Activated gamma-delta T cell treated with Interleukin-2 at 50 U/mL for 16 hours (primary cell): ENCODE data around the gene RBM34.
"Not testable (repeated sequence)": the region's sequence is repeated elsewhere in the genome, so short reads cannot be mapped to it uniquely, and the experiment has no call there.

Source experiments
- DNase-seq: peaks from one replicate; pipeline ENCODE4 v3.0.0-alpha.2; 2020

RBM34 gene, protein sequence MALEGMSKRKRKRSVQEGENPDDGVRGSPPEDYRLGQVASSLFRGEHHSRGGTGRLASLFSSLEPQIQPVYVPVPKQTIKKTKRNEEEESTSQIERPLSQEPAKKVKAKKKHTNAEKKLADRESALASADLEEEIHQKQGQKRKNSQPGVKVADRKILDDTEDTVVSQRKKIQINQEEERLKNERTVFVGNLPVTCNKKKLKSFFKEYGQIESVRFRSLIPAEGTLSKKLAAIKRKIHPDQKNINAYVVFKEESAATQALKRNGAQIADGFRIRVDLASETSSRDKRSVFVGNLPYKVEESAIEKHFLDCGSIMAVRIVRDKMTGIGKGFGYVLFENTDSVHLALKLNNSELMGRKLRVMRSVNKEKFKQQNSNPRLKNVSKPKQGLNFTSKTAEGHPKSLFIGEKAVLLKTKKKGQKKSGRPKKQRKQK

GRCh38 chr1:235160957-235161684 lies at the start of gene RBM34:
TSS of gene RBM34 (minus strand) at chr1:235161250. CDS start at chr1:235161226, 24 bp downstream.
- DNase-seq, result peak; percentile 92

DNA sequence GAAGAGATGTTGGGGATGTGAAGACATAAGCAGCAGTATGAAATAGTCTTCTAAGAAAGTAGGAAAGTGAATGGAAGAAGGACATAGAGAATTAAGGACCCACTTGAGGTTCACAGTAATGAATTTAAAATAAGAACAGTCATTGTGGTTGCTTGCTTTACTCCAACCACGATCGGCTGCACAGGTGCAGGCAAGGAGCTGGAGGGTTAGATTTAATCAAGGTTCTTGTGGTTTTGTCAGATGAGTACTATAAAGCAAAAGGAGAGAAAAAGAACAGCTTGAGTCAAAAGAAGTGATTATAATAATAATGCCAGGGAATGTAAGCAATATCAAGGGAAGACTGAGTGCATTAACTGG lies 46.1 kb upstream of the RBM34 start:
- peak; percentile 21 for DNase-seq

- no peak for DNase-seq
Measured at GRCh38 chr1:235206533-235207208, 45.6 kb upstream of the RBM34 start.

GRCh38 chr1:235205687-235206086 lies 44.6 kb upstream of the RBM34 start:
- DNase-seq, result no peak

- DNase-seq, result no peak
Measured at GRCh38 chr1:235203428-235203827, 42.4 kb upstream of the RBM34 start.

GRCh38 chr1:235202447-235202846 lies 41.4 kb upstream of the RBM34 start:
- DNase-seq, result not testable (repeated sequence)

GRCh38 chr1:235199441-235199840 lies 38.4 kb upstream of the RBM34 start:
- DNase-seq, result no peak

DNA sequence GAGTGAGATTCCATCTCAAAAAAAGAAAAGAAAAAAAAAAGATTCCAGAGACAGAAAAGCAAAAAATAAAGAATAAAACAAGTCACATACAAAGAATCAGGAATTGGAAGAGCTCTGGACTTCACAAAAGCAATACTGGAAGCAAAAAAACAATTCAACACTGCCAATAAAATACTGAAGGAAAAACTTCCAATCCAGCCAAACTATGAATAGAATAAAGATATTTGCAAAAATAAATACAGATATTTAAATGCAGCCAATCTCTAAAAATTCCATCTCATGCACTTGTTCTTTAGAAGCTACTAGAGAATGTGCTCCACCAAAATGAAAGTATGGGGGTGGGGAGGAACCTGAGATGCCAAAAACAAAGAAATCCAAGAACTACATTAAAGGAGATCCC lies 29.4 kb upstream of the RBM34 start:
- DNase-seq, result no peak

GRCh38 chr1:235187316-235187715 lies 26.3 kb upstream of the RBM34 start:
- no peak for DNase-seq

GRCh38 chr1:235181561-235182245 lies 20.7 kb upstream of the RBM34 start:
- no peak for DNase-seq

- no peak for DNase-seq
Measured at GRCh38 chr1:235180916-235181460, 19.9 kb upstream of the RBM34 start.

- no peak for DNase-seq
Measured at GRCh38 chr1:235176486-235176885, 15.4 kb upstream of the RBM34 start.

DNA sequence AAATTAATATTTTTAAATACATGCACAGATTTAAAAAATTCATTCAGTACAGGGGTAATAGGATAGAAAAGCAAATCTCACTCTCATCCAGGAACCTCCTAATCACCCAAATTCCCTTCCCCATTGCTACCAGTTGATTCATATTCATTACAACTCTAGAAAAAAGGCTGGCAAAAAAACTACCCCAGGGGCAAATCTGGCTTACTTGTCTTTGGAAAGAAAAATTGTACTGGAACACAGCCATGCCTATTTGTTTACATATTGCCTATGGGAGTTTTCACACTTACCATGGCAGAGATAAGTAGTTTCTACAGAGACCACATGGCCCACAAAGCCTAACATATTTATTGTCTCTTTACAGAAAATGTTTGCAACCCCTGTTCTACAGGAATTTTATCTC lies 8.9 kb upstream of the RBM34 start:
- DNase-seq, result no peak

- DNase-seq, result no peak
Measured at GRCh38 chr1:235168375-235168774, 7.3 kb upstream of the RBM34 start.

DNA sequence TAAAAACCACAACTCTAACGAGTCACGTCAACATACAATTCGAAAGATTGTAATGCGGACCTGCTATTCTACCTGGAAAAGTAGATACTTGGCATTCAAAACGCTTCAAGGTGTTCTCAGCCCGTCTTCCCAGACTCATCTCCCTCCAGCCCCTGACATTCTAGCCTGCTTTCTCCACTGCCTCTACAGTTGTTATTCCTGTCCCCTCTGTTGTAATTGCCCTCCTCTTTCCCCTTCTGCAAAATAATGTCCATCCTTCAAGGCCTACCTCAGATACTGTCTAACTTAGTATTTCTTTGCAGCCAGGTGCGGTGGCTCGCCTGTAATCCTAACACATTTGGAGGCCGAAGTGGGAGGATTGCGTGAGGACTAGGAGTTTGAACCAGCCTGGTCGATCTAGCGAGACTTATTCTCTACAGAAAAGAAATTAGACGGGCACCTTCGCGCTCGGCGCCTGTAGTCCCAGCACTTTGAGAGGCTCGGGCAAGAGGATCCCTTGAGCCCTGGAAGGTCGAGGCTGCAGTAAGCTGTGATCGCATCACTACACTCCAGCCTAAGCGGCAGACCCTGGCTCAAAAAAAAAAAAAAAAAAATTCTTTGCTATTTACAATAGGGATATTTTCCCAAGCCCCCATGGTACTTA lies 756 bp upstream of the RBM34 start:
- no peak for DNase-seq

- DNase-seq, result peak; percentile 32
Measured at GRCh38 chr1:235160383-235160956, 580 bp downstream of the RBM34 start.

GRCh38 chr1:235159930-235160329 lies 1.1 kb downstream of the RBM34 start:
- DNase-seq, result not testable (repeated sequence)

GRCh38 chr1:235159284-235159683 lies 1.8 kb downstream of the RBM34 start:
- DNase-seq, result not testable (repeated sequence)

DNA sequence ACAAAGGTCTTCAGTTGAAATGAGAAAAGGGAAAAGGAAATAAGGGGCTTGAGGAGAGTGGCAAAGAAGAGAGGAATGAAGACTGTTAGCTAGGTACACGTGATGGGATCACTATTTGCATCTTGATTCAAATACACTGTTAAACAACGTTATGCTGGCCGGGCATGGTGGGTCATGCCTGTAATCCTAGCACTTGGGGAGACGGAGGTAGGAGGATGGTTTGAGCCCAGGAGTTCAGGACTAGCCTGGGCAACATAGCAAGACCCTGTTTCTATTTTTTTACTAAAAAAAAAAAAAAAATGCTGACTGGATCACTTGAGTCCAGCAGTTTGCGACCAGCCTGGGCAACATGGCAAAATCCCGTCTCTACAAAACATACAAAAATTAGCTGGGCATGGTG lies 2.4 kb downstream of the RBM34 start:
- no peak for DNase-seq

DNA sequence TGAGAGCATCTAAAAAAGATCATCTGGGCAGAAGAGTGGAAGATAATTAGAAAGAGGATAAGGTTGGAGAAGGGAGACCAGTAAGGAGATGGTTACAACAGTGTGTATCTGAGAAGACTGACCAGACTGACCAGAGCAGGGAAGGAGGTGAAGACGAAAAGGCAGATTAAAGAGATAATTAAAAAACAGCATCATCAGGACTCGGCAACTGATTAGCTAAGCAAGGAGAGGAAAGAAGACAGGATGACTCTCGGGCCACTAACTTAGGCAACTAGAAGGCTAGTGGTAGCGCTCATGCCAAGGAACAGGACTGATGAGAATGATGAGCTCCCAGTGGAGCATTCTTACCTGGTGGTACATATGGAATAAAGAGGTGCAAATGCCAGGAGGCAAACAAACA lies 3.9 kb downstream of the RBM34 start:
- DNase-seq, result no peak

DNA sequence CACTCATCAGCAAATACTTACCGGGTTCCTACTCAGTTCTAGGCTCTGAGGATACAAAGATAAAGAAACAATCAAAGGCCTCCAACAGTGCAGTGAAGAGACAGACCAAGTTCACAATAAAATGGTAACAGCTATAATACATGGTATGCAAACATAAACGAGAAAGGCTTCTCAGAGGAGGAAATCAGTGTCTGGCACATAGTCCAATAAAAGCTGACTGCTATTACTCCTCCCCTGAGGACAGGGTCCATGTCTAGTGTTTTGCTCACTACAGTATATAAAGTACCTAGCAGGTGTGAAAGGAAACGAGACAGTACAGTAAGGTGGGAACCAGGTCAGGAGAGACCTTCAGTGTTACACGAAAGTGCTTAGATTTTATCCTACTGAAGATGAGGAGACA lies 4.3 kb downstream of the RBM34 start:
- DNase-seq, result no peak

- DNase-seq, result no peak
Measured at GRCh38 chr1:235156265-235156664, 4.8 kb downstream of the RBM34 start.
